Ovary (tissue), 9 donors: ENCODE measurements around the gene OR2Y1. TPM values are rescaled to one million over a fixed set of nuclear protein-coding genes. Genes with fewer than 3 reads are reported as not detected.
"Not testable (repeated sequence)": the region's sequence is repeated elsewhere in the genome, so short reads cannot be mapped to it uniquely, and the experiment has no call there.

ENCODE experiments used
- DNase-seq, 5 donors: peaks; one replicate each; pipeline ENCODE4 v3.0.0-alpha.2; 2019 to 2020
- H3K27ac ChIP-seq, 2 donors: fragments of 200-600 bp; one replicate each; pipeline versions ENCODE4 v1.5.1 to v1.8.0; 2019 to 2022
- H3K27me3 ChIP-seq: fragments of 200-600 bp; one replicate; pipeline ENCODE4 v1.8.0; 2022
- H3K36me3 ChIP-seq: fragments of 200-600 bp; sonication (generic); one replicate; pipeline ENCODE4 v1.5.1; 2019
- H3K4me1 ChIP-seq: one replicate; pipeline ENCODE4 v1.8.1; 2013; ENCODE audit warnings: mild to moderate bottlenecking, moderate library complexity; ENCODE audit not compliant: insufficient read depth
- H3K4me3 ChIP-seq: fragments of 200-600 bp; sonication (generic); one replicate; pipeline ENCODE4 v1.5.1; 2017
- H3K9me3 ChIP-seq, 2 donors: fragments of 200-600 bp in 1 of 2; sonication (generic) in 1 of 2; one replicate each; pipeline versions ENCODE4 v1.5.1 to v1.8.1; 2013 to 2019; ENCODE audit warnings: mild to moderate bottlenecking in 1 of 2, moderate library complexity in 1 of 2
- EP300 ChIP-seq: sonication (generic); formaldehyde crosslinking; IDR thresholded peaks from one replicate; pipeline ENCODE4 v1.6.1; 2017; ENCODE audit warnings: antibody characterized with exemption
- POLR2A ChIP-seq: fragments of 450-650 bp; IDR thresholded peaks from one replicate; pipeline ENCODE4 v1.6.1; 2017; ENCODE audit warnings: antibody characterized with exemption, mild to moderate bottlenecking, moderate library complexity
- WGBS, 3 donors: extraction: QIAGEN DNeasy Blood & Tissue Kit in 1 of 3; methylation state at CpG; one replicate each; pipeline versions ENCODE4 v1.1.5 to v1.1.7; 2013 to 2017; 5-methylcytosine and 5-hydroxymethylcytosine counted together
- intact Hi-C, 4 donors: fragments of 100-400 bp; cut with DNase I; formaldehyde crosslinking; loops; one replicate each; pipeline versions ENCODE4 v1.11.0 to v1.15.1; 2022 to 2023
- polyA plus RNA-seq, 2 donors: library from polyadenylated mRNA; stranded (reverse); fragments of 200-250 nt in 1 of 2; fragments of 350-450 nt in 1 of 2; fragmentation: Illumina TruSeq in 1 of 2; extraction: RNeasy Lipid Tissue Mini Kit (QIAGEN cat#74804) in 1 of 2; gene quantifications; one replicate each; pipeline ENCODE4 v1.2.3, GENCODE V29; 2013 to 2014
- total RNA-seq, 7 donors: library from RNA; depleted of rRNA in 2 of 7; stranded (reverse); fragments of >200 nt in 2 of 7; fragmentation: NEBNext Ultra II Directional in 3 of 7; extraction: Animal tissue kit (Norgen Biotek cat#: 25700) in 3 of 7; gene quantifications; one replicate each; pipeline versions ENCODE4 v1.1.0 to v1.2.4, GENCODE V29; 2016 to 2023
- TF ChIP-seq, protein P1 (sequence below), 3 donors: fragments of 450-650 bp in 2 of 3; fragments of 200-600 bp in 1 of 3; IDR thresholded peaks; one replicate each; pipeline versions ENCODE4 v1.5.1 to v1.8.0; 2016 to 2022; ENCODE audit warnings: antibody characterized with exemption in 3 of 3, mild to moderate bottlenecking in 1 of 3
- donor health status: DM: no; HTN: no; CAD: no; lungs with moderate emphysema.
- donor health status: DM: no; HTN: no; CAD: no.
- donor health status: Bipolar disorder and iron deficiency.
- donor health status: DM: yes; HTN: yes; CAD: no.
- donor health status: DM: no; HTN: no; CAD: no.
- donor health status: DM: yes; HTN: yes; CAD: no.

Gene OR2Y1
- total and polyA plus RNA-seq, 9 donors, result not detected

DNA sequence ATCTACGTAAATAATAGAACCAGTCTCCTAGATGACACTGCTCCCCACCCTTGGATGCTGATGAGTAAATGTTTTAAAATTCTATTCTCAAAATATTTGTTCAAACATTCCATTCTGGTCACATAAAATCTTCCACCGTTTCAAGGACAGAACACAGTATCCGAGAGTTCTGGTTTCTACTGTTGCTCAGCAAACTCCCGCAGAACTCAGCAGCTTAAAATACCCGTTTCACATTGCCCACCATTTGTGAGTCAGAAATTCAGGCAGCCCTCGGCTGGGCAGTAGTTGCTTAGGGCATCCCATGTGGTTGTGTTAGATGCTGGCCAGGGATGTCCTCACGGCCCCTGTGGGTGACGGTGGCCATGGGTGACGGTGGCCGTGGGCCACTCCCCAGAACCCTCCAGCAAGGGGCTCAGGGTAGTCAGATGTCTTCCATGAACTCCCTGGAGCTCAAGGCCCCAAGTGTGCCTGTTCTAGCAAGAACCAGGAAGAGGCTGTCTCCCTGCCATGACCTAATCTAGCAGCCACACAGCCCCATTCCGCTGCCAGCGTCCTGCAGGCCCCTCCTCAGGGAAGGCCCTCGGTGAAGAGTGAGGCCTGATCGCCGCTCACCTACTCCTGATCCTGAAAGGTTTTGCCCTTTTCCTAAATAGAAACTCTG is 45.4 kb upstream of the OR2Y1 start:
- H3K36me3 ChIP-seq, result no peaks in the 10 kb centered on the region
- DNase-seq, result peak in 4 of 5 donors; percentile 42 to 66 (median 52)
- no peaks in the 10 kb centered on the region for H3K27me3 ChIP-seq
- H3K4me1 ChIP-seq, result peaks cover 38% of the 10 kb centered on the region
- no peak overlapping the region for H3K4me3 ChIP-seq
- 6 to 8% (median 6%) methylated on average over 11 to 15 of the region's 15 CpGs for WGBS, 3 donors
- H3K9me3 ChIP-seq, result no peaks in the 10 kb centered on the region
- intact Hi-C loops, result loop anchor here (5.0 to 10.0 kb wide), 5 partner anchors 47 to 400 kb away; partner anchors contain the start of gene ZFP62 (in 1 of the 4)
- TF ChIP-seq POLR2A (peak; percentile 25), EP300 (no peak)
- H3K27ac ChIP-seq, result peak overlapping the region; percentile 73 to 93

DNA sequence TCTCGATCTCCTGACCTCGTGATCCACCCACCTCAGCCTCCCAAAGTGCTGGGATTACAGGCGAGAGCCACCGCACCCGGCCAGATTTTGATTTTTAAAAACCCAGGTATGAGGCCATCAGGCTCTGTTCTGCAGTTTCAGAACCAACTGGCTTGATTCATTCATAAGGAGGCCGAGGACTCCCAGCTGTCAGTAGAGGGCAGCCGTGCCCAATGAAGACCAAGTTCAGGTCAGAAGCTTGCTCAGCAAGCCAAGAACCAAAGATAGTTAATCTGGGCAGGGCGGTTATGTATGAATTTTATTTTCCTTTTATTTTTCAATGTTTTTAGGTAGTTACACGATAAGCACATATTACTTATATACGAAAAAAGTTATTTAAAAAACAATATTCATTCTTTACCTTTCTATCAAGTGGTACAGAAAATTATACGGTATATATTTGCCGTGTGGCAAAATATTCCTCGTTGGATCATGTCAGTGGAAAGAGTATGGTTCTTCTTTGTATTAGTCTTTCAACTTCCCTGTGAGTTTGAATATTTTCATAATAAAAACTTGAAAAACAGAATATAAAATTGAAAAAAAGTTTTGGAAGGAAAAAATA is 44.7 kb upstream of the OR2Y1 start:
- intact Hi-C loops, result loop anchor here (5.0 to 10.0 kb wide), 6 partner anchors 48 to 400 kb away; partner anchors contain the start of gene ZFP62 (in 1 of the 4)
- Histone ChIP-seq H3K4me3 (no peak overlapping the region), H3K9me3 (no peaks in the 10 kb centered on the region), H3K27me3 (no peaks in the 10 kb centered on the region), H3K27ac (peak overlapping the region in 1 of 2 donors; percentile 93), H3K4me1 (peaks cover 32% of the 10 kb centered on the region), H3K36me3 (no peaks in the 10 kb centered on the region)
- whole genome bisulfite sequencing, 3 donors, result 6 to 13% (median 7%) methylated on average over 13 of the region's 13 CpGs
- DNase-seq, result peak; percentile 83 to 90 (median 89)
- TF ChIP-seq, protein P1, sequence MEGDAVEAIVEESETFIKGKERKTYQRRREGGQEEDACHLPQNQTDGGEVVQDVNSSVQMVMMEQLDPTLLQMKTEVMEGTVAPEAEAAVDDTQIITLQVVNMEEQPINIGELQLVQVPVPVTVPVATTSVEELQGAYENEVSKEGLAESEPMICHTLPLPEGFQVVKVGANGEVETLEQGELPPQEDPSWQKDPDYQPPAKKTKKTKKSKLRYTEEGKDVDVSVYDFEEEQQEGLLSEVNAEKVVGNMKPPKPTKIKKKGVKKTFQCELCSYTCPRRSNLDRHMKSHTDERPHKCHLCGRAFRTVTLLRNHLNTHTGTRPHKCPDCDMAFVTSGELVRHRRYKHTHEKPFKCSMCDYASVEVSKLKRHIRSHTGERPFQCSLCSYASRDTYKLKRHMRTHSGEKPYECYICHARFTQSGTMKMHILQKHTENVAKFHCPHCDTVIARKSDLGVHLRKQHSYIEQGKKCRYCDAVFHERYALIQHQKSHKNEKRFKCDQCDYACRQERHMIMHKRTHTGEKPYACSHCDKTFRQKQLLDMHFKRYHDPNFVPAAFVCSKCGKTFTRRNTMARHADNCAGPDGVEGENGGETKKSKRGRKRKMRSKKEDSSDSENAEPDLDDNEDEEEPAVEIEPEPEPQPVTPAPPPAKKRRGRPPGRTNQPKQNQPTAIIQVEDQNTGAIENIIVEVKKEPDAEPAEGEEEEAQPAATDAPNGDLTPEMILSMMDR (IDR thresholded peaks at IDR 0.05), result peak; percentile 62 to 75 (median 69)
- no peak for TF ChIP-seq EP300

DNA sequence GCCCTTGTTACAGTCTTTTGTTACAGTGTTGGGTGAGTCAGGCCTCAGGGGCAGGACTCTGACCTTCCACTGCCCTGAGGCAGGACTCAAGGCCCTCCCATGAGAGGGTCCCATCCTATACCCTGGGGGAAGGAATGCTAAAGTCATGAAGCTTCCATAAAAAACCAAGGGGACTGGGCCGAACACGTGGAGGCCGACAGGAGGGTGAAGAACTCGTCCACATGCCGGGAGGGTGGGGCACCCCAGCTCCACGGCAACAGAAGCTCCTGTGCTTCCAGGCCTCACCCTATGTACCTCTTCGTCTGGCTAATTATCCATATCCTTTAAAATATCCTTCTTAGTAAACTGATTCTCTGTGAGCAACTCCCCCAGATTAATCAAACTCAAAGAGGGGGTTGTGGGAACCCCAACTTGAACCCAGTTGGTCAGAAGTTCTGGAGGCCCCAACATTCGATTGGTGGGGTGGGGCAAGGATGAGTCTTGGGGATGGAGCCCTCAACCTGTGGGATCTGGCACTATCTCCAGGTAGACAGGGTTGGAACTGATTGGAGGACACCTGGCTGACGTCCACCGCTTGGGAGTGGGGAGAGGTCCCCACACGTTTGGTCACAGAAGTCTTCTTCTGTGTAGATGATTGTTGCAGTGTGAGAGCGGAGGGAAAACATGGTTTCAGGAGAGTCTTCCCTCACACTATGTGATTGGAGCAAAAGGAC is 43.6 kb upstream of the OR2Y1 start:
- DNase-seq, result no peak
- Histone ChIP-seq H3K27me3 (no peaks in the 10 kb centered on the region), H3K27ac (peak overlapping the region in 1 of 2 donors; percentile 34), H3K9me3 (no peaks in the 10 kb centered on the region), H3K36me3 (no peaks in the 10 kb centered on the region), H3K4me1 (peaks cover 28% of the 10 kb centered on the region), H3K4me3 (no peak overlapping the region)
- 69 to 77% (median 74%) methylated on average over 12 of the region's 12 CpGs for WGBS, 3 donors
- TF ChIP-seq EP300, result no peak
- TF ChIP-seq, protein P1 (IDR thresholded peaks at IDR 0.05), result no peak
- TF ChIP-seq POLR2A, result no peak
- intact Hi-C loops, result loop anchor here (5.0 to 10.0 kb wide), 4 partner anchors 81 to 401 kb away; partner anchors contain the start of gene ZFP62 (in 1 of the 4)

DNA sequence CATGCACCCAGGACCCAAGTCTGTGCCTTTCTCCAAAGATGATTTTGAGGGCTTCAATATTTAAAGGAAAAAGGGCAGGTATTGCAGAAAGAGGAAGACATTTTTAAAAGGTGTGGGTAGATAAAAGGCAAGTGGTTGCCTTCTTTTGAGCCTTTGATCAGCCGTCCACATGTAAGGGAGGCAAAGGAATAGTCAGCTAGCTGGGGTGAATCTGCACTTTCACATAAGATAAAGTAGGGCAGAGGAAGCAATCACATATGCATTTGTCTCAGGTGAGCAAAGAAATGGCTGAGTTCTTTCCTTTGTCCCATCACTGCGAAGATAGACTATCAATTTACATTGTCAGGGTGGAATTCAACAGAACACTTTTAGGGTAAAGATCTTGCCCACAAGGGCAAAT is 42.9 kb upstream of the OR2Y1 start:
- peaks cover 21% of the 10 kb centered on the region for H3K4me1 ChIP-seq
- H3K27me3 ChIP-seq, result no peaks in the 10 kb centered on the region
- no peak overlapping the region for H3K27ac ChIP-seq
- no peak for DNase-seq
- no peaks in the 10 kb centered on the region for H3K9me3 ChIP-seq
- H3K36me3 ChIP-seq, result no peaks in the 10 kb centered on the region
- 92 to 94% (median 94%) methylated on average over 2 of the region's 2 CpGs for WGBS, 3 donors
- intact Hi-C loops, result loop anchor here (5.0 to 10.0 kb wide), 4 partner anchors 82 to 402 kb away; partner anchors contain the start of gene ZFP62 (in 1 of the 4)
- TF ChIP-seq POLR2A, result no peak
- TF ChIP-seq, protein P1 (IDR thresholded peaks at IDR 0.05), result no peak
- no peak overlapping the region for H3K4me3 ChIP-seq

DNA sequence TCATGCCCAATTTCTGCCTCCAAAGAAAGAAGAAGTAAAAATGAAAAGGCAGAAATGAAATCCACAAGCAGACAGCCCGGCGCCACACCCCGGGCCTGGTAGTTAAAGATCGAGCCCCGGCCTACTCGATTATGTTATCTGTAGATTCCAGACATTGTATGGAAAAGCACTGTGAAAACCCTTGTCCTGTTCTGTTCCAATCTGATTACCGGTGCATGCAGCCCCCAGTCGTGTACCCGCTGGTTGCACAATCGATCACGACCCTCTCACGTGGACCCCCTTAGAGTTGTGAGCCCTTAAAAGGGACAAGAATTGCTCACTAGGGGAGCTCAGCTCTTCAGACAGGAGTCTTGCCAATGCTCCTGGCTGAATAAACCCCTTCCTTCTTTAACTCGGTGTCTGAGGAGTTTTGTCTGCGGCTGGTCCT is 42.1 kb upstream of the OR2Y1 start:
- not testable (repeated sequence) for H3K27me3 ChIP-seq, H3K9me3 ChIP-seq, H3K36me3 ChIP-seq, DNase-seq, H3K4me3 ChIP-seq, H3K27ac ChIP-seq
- WGBS, 3 donors, result 81 to 92% (median 91%) methylated on average over 14 of the region's 14 CpGs
- intact Hi-C loops, result loop anchor here (5.0 to 10.0 kb wide), 4 partner anchors 83 to 403 kb away; partner anchors contain the start of gene ZFP62 (in 1 of the 4)
- peaks cover 18% of the 10 kb centered on the region for H3K4me1 ChIP-seq
